Stimulated activated naive CD8-positive, alpha-beta T cell treated with anti-CD3 and anti-CD28 coated beads, Interleukin-15, amount 100 ng/mL, for 72 hours (primary cell): ENCODE data around the gene TSEN15.
"Not testable (repeated sequence)": the region's sequence is repeated elsewhere in the genome, so short reads cannot be mapped to it uniquely, and the experiment has no call there.

ENCODE experiments used
- ATAC-seq: fragments of 150-1000 bp; cut with Tn5 transposase; 2 replicates; pipeline ENCODE4 v1.10.0; 2021; ENCODE audit warnings: mild to moderate bottlenecking, moderate library complexity
- DNase-seq, 2 donors: peaks; one replicate each; pipeline ENCODE4 v3.0.0; 2021 to 2022
- H3K27ac Mint-ChIP-seq, 2 donors: one replicate each; pipeline ENCODE4 v1.8.0; 2022; ENCODE audit warnings: mild to moderate bottlenecking in 2 of 2, mixed read lengths in 2 of 2, moderate library complexity in 2 of 2
- H3K27me3 Mint-ChIP-seq: one replicate; pipeline ENCODE4 v1.8.0; 2022; ENCODE audit warnings: mixed read lengths
- H3K4me1 Mint-ChIP-seq: one replicate; pipeline ENCODE4 v1.8.0; 2022; ENCODE audit warnings: mild to moderate bottlenecking, mixed read lengths
- H3K4me3 Mint-ChIP-seq, 2 donors: one replicate each; pipeline ENCODE4 v1.8.0; 2022; ENCODE audit warnings: mild to moderate bottlenecking in 2 of 2, mixed read lengths in 2 of 2, moderate library complexity in 1 of 2
- H3K9me3 Mint-ChIP-seq, 2 donors: one replicate each; pipeline ENCODE4 v1.8.0; 2022; ENCODE audit warnings: mixed read lengths in 2 of 2

TSEN15 gene

GRCh38 chr1:184096005-184096404 lies 44.5 kb downstream of the TSEN15 start:
- no peak overlapping the region for H3K4me3 Mint-ChIP-seq
- H3K9me3 Mint-ChIP-seq = peaks cover 0 to 5% of the 10 kb centered on the region in 2 donors
- DNase-seq (no peak), ATAC-seq (no peak)
- no peaks in the 10 kb centered on the region for H3K27me3 Mint-ChIP-seq
- no peak overlapping the region for H3K27ac Mint-ChIP-seq
- no peaks in the 10 kb centered on the region for H3K4me1 Mint-ChIP-seq

GRCh38 chr1:184096580-184096979 lies 45.0 kb downstream of the TSEN15 start:
- not testable (repeated sequence) for H3K4me3 Mint-ChIP-seq, H3K27me3 Mint-ChIP-seq, ATAC-seq, H3K4me1 Mint-ChIP-seq, H3K9me3 Mint-ChIP-seq, H3K27ac Mint-ChIP-seq, DNase-seq

- Mint-ChIP-seq H3K27me3 (no peaks in the 10 kb centered on the region), H3K4me1 (no peaks in the 10 kb centered on the region), H3K27ac (no peak overlapping the region), H3K9me3 (peaks cover 25 to 26% of the 10 kb centered on the region in 2 donors), H3K4me3 (no peak overlapping the region)
- ATAC-seq (no peak), DNase-seq (no peak)
Measured at GRCh38 chr1:184101141-184101540, 49.6 kb downstream of the TSEN15 start.

GRCh38 chr1:184101571-184101970 lies 50.0 kb downstream of the TSEN15 start:
- no peak overlapping the region for H3K27ac Mint-ChIP-seq
- H3K4me3 Mint-ChIP-seq = no peak overlapping the region
- H3K9me3 Mint-ChIP-seq = peaks cover 29 to 30% of the 10 kb centered on the region in 2 donors
- no peaks in the 10 kb centered on the region for H3K27me3 Mint-ChIP-seq
- ATAC-seq = no peak
- no peak for DNase-seq
- H3K4me1 Mint-ChIP-seq = no peaks in the 10 kb centered on the region

GRCh38 chr1:184110272-184111204 lies 59.0 kb downstream of the TSEN15 start:
- DNase-seq = no peak
- H3K4me1 Mint-ChIP-seq = peaks cover 10% of the 10 kb centered on the region
- H3K27ac Mint-ChIP-seq = peak overlapping the region in 1 of 2 donors; percentile 42

GRCh38 chr1:184112176-184112948 lies 60.8 kb downstream of the TSEN15 start:
- no peak for DNase-seq
- Mint-ChIP-seq H3K4me1 (peaks cover 10% of the 10 kb centered on the region), H3K4me3 (no peak overlapping the region), H3K27ac (peak overlapping the region in 1 of 2 donors; percentile 94), H3K27me3 (no peaks in the 10 kb centered on the region), H3K9me3 (peaks cover 6 to 12% of the 10 kb centered on the region in 2 donors)
- ATAC-seq = no peak

More at GRCh38 chr1:184110272-184111204, 59.0 kb downstream of the TSEN15 start:
- ATAC-seq = peak; percentile 75
- Mint-ChIP-seq H3K9me3 (peaks cover 22 to 30% of the 10 kb centered on the region in 2 donors), H3K4me3 (no peak overlapping the region), H3K27me3 (no peaks in the 10 kb centered on the region)

GRCh38 chr1:184113251-184113650 lies 61.7 kb downstream of the TSEN15 start:
- Mint-ChIP-seq H3K9me3 (peaks cover 0 to 6% of the 10 kb centered on the region in 2 donors), H3K4me3 (no peak overlapping the region), H3K4me1 (peaks cover 10% of the 10 kb centered on the region), H3K27me3 (no peaks in the 10 kb centered on the region), H3K27ac (no peak overlapping the region)
- DNase-seq = no peak
- ATAC-seq = no peak

GRCh38 chr1:184114818-184115398 lies 63.4 kb downstream of the TSEN15 start:
- Mint-ChIP-seq H3K27ac (no peak overlapping the region), H3K4me3 (no peak overlapping the region), H3K4me1 (peaks cover 8% of the 10 kb centered on the region), H3K9me3 (peaks cover 0 to 6% of the 10 kb centered on the region in 2 donors), H3K27me3 (no peaks in the 10 kb centered on the region)
- DNase-seq (no peak), ATAC-seq (no peak)

GRCh38 chr1:184116287-184116686 lies 64.8 kb downstream of the TSEN15 start:
- H3K27me3 Mint-ChIP-seq = no peaks in the 10 kb centered on the region
- no peak for ATAC-seq
- H3K27ac Mint-ChIP-seq = no peak overlapping the region
- no peak for DNase-seq
- H3K9me3 Mint-ChIP-seq = no peaks in the 10 kb centered on the region
- H3K4me1 Mint-ChIP-seq = no peaks in the 10 kb centered on the region
- H3K4me3 Mint-ChIP-seq = no peak overlapping the region

GRCh38 chr1:184118046-184118445 lies 66.5 kb downstream of the TSEN15 start:
- H3K4me1 Mint-ChIP-seq = no peaks in the 10 kb centered on the region
- no peaks in the 10 kb centered on the region for H3K27me3 Mint-ChIP-seq
- H3K4me3 Mint-ChIP-seq = no peak overlapping the region
- no peak overlapping the region for H3K27ac Mint-ChIP-seq
- no peak for DNase-seq
- ATAC-seq = no peak
- no peaks in the 10 kb centered on the region for H3K9me3 Mint-ChIP-seq
